GM18511 (cell line): ENCODE results near the gene DHX8.
"Not testable (repeated sequence)": the region's sequence is repeated elsewhere in the genome, so short reads cannot be mapped to it uniquely, and the experiment has no call there.

Experiments
- ATAC-seq: cut with Tn5 transposase; IDR thresholded peaks from one replicate; pipeline ENCODE4 v1.9.1; 2021; ENCODE audit warnings: mild to moderate bottlenecking, moderate library complexity; ENCODE audit not compliant: unreplicated experiment

DHX8 gene

DNA sequence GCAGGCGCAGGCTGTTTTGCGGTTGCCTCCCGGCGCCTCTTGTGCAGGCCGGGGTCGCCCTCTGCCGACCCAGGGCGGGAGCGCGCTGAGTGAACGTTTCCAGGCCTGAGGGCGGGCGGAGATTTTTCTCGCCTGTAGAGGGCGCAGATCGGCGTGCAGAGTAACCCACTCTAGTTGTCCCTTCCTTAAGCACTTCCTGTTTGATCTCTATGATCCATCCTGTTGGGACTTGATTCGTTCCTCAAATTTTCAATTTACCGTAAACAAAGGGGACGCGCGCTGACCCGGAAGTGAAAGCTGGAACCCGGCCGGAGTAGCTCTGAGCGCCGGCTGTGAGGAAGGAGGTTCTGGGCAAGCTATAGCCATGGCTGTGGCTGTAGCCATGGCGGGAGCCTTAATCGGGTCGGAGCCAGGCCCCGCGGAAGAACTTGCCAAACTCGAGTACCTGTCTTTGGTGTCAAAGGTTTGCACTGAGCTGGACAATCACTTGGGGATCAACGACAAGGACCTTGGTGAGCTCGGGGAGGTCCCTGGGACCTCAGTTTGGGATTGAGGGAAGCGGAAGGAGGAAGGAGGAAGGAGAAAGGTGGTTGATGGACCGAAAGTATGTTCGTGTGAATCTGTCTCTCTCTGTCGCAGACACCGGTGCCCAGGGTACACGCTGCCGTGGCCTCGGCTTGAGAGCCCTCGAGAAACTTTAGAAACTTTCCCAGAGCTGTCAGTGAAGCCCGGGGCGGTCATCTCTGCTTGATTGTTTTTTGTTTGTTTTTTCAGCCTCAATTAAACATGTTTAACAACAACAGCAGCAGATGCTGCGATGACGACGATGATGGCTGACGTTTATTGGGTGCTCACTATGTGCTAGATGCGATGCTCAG is at the start of gene DHX8:
Gene DHX8, plus strand, starts transcription at position 302 of the 878 bp plus-strand sequence. Its CDS starts 63 bp downstream, at position 365.
- ATAC-seq, result peak; percentile 96

DNA sequence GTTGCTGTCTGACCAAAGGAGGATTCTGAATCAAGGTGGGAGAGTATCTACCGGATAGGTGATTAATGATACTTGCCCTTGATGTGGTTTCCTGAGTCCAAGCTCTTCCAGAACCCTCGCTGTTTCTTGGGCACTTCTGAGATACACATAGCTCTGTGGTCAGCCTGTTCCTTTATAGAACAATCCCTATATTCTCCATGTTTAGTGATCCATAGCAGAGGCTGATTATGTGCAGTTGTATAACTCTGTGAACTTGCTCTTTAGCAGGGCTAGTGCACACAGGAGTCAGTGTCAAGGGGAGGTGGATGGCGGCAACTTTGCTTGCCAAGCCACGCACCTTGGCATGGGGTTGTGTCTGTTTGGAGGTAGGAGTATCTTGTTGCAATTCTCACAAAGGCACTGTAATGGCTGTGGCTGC is 48.9 kb upstream of the DHX8 start:
- ATAC-seq, result no peak

DNA sequence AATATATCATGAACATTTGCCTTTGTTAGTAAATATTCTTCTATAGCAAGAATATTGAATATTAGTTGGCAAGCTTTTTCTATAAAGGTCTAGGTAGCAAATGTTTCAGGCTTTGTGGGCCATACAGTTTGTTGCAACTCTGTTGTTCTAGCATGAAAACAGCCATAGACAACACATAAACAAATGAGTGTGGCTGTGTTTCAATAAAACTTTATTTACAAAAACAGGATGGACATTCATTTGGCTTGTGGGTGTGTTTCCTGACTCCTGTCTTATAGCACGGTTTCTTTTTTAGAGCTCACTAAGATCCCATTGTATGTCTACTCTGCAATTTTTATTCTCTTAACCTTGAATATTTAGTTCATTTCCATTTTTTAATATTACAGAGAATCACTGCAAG is 46.0 kb upstream of the DHX8 start:
- ATAC-seq, result no peak

DNA sequence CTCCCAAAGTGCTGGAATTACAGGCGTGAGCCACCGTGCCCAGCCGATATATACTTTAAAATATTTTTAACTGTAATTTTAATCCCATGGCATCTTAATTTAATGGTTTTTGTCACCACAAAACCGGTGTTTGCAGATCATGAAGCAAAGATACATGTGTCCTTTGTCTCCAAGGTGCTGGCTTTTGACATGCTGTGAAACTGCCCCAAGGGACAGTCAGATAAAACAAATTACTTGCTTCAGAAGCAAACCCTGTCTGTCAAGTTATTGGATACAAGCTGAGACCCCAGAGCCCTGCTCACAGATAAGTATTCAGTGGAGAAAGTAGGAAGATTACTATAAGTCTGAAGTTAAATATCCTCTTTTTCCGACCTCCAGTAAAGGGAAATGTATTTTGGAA is 45.1 kb upstream of the DHX8 start:
- no peak for ATAC-seq

DNA sequence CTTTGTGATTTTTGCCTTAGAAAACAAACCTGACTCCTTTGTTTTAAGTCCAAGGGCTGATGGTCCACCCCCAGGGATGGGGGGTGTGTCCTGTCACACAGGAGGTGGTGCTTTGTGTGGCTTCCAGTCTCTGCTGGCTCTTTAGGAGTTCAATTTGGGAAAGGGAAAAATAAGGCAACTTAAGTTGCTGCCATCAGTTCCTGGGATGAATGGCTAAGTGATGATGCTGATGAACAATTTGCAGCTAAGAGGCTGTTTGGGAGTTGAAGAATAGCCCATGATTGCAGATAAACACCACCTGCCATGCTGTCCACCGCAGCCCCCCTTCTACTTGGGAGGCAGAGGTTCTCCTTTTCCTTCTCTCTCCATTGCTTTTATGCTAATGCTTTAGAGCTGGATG is 44.7 kb upstream of the DHX8 start:
- no peak for ATAC-seq

DNA sequence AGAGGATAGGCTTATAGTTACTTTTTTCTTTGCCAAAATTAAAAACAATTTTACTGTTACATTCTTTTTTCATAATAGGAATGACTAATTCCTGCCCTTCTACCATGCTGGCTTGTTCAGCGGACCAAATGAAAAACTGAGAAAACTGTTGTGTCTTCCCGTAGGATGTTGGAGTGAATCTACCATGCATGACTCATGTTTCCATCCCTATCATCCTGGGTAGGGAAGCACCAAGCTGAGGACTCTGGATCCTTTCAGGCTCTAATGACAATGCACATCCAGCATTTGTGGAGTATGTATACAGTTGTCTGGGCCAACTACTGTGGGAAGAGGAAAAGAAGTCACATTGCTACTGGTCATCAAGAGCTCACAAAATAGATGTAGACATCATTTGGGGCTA is 41.1 kb upstream of the DHX8 start:
- no peak for ATAC-seq

DNA sequence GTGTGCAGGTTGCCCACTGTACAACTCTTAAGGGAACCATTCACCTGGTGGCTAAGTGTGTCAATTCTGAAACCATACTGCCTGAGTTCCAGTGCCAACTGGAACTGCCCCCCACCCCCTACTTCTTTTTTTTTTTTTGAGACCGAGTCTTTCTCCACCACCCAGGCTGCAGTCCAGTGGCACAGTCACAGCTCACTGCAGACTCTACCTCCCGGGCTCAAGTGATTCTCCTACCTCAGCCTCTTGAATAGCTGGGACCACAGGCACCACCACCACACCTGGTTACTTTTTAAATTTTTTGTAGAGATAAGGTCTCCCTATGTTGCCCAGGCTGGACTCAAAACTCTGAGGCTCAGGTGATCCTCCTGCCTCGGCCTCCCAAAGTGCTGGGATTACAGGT is 40.4 kb upstream of the DHX8 start:
- no peak for ATAC-seq

DNA sequence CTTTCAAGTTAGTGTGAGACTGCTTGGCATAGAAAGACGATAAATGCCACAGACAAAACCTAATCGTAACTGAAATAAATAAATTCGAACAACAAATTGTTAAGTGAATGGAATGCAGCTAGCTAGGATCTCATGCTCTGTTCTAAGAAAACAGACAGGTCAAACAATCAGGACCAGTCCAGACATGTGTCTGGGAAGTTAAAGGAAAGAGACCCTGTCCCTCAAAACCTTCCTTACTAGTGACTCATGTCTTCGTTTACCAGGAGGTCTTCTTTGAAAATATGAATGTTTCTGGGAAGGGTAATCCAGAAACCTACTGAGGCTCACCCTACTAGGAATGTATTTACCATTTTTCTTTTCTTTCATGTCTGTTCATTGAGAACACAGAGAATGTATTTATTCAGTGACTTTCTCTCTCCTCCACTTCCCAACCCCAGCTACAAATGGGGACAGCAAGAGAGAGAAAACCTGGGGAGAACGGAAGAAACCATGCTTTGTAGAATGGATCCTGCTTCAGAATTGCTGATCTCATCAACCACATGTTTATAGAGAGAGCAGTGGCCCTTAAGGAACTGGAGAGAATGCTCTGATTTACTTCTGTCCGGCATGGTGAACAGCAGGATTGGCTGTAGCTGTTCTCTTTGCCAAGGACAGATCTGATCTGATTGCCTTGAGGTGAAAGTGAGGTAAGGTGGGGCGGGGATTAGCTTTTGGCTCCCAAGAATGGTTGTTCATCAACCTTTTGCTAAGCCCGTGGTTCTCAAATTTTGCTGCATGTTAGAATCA is 39.4 kb upstream of the DHX8 start:
- ATAC-seq, result no peak

DNA sequence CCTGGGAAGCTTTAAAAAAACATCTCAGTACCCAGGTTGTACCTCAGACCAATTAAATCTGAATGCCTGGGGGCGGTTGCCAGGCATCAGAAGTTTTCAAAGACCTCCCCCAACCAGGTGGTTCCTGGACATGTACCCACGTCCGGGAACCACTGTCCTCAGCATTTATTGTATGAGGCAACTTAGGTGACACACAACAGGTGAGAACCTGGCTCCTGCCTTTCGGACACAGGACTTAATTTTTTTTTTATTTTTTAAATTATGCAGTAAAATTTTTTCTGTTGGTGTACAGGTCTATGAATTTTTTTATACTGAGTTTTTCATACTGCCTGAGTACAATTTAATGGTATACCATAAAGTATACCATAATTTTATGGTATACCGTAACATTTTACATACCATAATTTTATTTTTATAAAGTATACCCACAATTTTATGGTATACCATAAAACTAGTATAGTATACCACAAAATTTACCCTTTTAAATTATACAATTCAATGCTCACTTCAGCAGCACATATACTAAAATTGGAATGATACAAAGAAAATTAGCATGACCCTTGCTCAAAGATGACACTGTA is 38.7 kb upstream of the DHX8 start:
- no peak for ATAC-seq

DNA sequence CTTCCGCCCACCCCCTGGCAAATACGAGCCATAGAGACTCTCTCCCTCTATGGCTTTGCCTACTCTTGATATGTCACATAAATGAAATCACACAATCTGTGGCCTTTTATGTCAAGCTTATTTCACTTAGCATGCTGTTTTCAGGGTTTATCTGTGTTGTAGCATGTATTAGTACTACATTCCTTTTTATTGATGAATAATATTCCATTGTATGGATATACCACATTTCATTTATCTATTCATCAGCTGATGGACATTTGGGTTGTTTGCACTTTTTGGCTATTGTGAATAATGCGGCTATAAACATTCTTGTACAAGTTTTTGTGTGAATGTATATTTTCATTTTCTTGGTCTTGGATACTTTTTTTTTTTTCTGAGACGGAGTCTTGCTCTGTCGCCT is 37.0 kb upstream of the DHX8 start:
- ATAC-seq, result no peak

DNA sequence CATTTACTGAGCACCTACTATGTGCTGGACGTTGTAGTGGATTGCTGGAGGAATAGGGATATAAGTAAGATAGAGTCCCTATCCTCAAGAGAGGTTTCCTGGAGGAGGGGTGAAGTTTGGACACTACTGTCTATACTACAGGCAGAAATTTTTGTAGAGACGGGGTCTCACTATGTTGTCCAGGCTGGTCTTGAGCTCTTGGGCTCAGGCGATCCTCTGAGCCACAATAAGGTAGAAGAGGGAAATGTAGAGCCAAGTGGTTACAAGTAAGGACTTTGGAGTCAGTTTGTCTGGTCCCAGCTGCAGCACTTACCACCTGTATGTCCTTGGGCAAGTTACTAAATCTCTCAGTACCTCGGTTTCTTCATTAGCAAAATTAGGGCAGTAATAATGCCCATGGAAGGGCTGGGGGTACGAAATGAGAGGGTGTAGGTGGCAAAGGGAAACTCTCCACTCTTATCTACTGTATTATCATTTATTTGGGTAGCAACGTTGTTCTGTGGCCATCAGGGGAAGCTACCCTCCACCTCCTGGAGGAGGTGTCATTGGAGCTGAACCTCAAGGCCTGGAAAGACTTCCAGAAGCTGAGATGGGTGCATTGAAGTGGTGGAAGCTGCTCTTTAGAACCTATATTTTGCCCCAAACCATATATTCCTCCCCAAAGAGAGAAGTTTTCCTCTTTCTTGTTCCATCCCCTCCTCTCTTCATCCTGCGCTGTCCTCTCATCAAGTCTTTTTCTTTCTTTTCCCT is 34.9 kb upstream of the DHX8 start:
- ATAC-seq, result no peak

DNA sequence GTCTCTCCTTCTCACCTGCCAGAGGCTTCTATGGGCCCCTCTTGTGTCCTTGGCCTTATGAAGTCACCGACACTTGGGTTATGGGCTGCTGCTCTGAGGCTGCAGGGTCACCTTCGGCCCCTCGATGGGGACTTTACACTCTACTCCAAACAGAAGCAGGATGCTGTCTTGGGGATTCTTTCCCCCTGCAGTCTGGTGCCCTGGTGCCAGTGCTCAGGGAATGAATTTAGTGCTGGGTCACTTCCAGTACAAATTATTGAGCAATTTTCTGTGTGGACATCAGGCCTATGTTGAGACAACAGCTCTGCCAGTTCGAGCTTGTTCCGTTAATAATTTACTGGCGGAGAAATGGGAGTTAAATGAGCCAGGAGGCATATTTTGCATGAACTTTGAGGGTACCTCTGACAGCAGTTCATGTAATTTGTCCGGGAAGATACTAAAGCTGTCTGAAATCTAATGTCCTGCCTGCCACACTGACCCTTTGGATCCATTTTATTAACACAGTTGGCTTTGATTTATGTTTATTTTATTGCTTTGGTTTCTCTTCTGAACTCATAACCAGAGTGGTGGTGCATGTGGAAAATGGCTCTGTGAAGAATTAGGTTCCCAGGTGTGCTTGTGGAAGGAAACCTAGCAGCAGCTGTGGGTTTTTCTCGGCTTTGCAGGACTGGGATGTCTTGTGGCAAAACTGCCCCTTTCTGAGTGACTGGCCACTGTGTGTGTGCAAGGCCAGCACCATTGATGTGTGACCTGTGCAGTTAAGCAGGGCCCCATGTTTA is 34.1 kb upstream of the DHX8 start:
- no peak for ATAC-seq

DNA sequence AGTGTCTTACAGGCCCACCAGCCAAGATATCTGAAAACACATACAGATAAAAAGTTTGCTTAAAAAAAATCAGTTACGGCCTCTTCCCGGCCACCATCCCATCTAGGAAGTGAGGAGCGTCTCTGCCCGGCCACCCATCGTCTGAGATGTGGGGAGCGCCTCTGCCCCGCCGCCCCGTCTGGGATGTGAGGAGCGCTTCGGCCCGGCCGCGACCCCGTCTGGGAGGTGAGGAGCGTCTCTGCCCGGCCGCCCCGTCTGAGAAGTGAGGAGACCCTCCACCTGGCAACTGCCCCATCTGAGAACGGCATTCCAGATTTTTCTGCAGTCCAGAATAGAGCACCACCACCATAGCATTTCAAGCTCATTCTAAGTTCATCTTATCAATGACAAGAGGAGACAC is 33.0 kb upstream of the DHX8 start:
- ATAC-seq, result not testable (repeated sequence)

DNA sequence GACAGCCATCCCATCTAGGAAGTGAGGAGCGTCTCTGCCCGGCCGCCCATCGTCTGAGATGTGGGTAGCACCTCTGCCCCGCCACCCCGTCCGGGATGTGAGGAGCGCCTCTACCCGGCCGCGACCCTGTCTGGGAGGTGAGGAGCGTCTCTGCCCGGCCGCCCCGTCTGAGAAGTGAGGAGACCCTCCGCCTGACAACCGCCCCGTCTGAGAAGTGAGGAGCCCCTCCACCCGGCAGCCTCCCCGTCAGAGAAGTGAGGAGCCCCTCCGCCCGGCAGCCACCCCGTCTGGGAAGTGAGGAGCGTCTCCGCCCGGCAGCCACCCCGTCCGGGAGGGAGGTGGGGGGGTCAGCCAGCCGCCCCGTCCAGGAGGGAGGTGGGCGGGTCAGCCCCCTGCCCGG is 32.0 kb upstream of the DHX8 start:
- ATAC-seq, result not testable (repeated sequence)

DNA sequence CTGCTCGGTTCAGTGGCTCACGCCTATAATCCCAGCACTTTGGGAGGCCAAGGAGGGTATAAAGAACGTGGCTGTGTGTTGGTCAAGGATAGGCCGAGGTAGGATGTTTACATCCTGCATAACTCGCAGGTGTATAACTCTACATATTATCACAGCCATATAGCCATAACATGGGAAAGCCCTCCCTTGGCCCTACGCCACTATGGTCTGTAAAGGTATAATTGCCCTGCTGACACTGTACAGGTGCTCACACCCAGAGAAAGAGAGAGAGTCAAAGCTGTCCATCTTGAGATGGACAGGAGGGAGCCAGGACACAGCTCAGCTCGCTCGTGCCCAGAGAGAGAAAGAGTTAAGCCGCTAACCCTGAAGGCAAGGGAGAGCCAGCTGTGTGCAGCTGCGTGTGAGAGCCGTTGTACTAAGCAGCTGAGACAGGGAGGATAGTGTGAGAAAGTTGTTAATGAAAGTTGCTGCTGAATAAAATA is 30.4 kb upstream of the DHX8 start:
- ATAC-seq, result no peak

DNA sequence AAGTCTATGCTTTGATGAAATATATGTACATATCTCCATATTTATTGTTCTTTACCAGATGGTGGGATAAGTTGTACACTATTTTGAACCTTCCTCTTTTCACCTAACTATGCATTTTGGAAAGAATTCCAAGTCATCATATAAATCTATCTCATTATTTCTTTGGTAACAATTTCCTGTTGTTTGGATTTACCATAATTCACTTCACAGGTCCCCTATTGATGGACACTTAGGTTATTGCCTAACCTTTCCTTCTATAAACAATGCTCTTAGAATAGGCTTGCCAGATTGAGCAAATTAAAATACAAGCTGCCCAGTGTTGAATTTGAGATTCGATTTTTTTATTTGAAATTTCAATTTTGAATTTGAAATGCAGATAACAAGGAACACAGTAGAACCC is 28.9 kb upstream of the DHX8 start:
- no peak for ATAC-seq

DNA sequence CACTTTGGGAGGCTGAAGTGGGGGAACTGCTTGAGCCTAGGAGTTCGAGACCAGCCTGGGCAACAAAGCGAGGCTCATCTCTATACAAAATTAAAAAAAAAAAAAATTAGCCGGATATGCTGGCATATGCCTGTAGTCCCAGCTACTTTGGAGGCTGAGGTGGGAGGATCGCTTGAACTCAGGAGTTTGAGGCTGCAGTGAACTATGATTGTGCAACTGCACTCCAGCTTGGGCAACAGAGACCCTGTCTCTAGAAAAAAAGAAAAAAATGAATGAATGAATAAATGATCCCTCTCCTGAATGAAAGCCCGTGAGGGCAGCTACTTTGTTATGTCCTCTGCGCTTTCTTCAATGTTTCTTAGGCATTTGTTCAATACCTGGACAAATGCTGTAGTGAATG is 27.7 kb upstream of the DHX8 start:
- no peak for ATAC-seq

DNA sequence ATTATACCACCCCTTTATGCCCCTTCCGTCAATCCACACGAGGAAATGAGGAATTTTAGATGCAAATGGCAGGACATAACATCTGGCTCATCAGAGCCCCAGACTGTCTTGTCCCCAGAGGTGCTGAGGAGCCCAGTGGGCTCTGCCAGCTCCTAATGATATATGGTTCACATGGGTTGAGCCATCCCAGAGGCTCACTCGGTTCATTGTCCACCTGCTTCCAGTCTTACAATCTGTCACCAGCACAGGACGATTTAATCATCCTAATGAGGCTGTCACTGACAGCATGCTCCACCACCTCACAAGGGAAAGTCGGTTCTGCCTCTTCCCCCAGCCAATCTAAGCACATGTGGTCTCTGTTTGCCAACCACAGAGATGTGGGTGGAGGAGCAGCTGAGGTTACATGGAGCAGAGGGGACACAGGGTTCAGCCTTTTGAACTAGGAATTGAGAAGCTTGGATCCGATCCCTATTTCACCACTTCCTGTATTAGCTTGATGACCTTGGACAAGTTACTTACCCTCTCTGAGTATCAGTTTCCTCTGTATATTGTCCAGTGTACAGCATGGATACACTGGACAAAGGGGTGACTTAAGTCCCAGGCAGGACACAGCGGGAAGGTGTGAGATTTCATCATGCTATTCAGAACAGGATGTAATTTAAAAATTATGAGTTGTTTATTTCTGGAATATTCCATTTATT is 27.0 kb upstream of the DHX8 start:
- no peak for ATAC-seq

DNA sequence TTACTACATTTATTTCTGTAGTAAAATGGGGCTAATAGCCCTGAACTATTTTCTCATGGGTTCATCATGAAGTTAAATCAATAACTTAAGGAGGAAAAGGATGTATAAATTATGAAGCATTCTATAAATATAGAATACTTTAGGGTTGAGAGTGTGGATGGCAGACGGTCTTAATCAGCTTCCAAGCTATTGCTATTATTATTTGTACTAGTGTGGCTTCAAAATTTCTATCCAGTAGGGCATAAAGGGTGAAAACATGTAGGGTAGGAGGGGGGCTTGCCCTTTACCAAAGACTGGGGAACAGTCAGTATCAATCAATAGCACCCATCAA is 26.4 kb upstream of the DHX8 start:
- ATAC-seq, result no peak

DNA sequence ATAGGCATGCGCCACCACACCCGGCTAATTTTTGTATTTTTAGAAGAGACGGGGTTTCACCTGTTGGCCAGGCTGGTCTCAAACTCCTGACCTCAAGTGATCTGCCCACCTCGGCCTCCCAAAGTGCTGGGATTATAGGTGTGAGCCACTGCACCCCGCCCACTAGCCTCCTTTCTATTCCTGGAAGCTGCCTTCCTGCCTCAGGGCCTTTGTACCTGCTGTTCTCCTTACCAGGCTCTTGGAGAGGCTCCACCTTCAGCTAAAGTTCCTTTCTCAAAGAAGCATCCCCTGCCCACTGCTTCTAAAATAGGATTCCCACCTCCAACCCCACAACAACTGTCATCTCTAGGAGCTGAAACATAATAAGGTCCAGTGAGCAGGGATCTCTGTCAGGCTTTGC is 23.9 kb upstream of the DHX8 start:
- ATAC-seq, result not testable (repeated sequence)
